ENCODE measurements around the gene FRMD3.

- TF ChIP-seq CTCF (IDR thresholded peaks at IDR 0.05) (no peak), ELF4 (CRISPR knock-in tag; IDR thresholded peaks at IDR 0.05; ENCODE audit: low read depth) (no peak), ZNF317 (CRISPR knock-in tag; IDR thresholded peaks at IDR 0.05; ENCODE audit: borderline replicate concordance, low read depth) (no peak), SP1 (CRISPR knock-in tag; conservative IDR thresholded peaks at IDR 0.05) (no peak), TP53 (CRISPR knock-in tag; IDR thresholded peaks at IDR 0.05) (no peak), KAT7 (CRISPR knock-in tag; IDR thresholded peaks at IDR 0.05; ENCODE audit: borderline replicate concordance) (no peak), RELA (CRISPR knock-in tag; IDR thresholded peaks at IDR 0.05; ENCODE audit: borderline replicate concordance) (no peak), USF2 (CRISPR knock-in tag; IDR thresholded peaks at IDR 0.05) (no peak), MAX (CRISPR knock-in tag; IDR thresholded peaks at IDR 0.05) (no peak)
Measured at GRCh38 chr9:83315649-83316048, 222.6 kb downstream of the FRMD3 start.

Measured in WTC11 (cell line).